SK-MEL-5 (cell line): ENCODE data around the gene PCYT1B. TPM values are rescaled to one million over a fixed set of nuclear protein-coding genes. Genes with fewer than 3 reads are reported as not detected.
A peak's percentile ranks its signal among the peaks of the same experiment; 100 is the strongest.

Experiments used
- DNase-seq: peaks from one replicate; pipeline ENCODE4 v3.0.0-alpha.2; 2016; ENCODE audit warnings: low read depth, low spot score
- in situ Hi-C: cut with HindIII; loops from 2 replicates; pipeline ENCODE4 v1.10.0; 2016; ENCODE audit warnings: low sequenced_read_pairs, high pct_unique_total_duplicates, low pct_unique_long_range_greater_than_20kb
- polyA plus RNA-seq, 2 experiments: library from polyadenylated mRNA; depleted of rRNA; stranded (reverse); fragments of >200 nt; gene quantifications; 2 replicates each; pipeline ENCODE4 v1.2.3, GENCODE V29; 2015
- total RNA-seq: library from RNA; depleted of rRNA; stranded (reverse); fragments of >200 nt; shearing (Covaris generic); gene quantifications from 2 replicates; pipeline ENCODE4 v1.2.3, GENCODE V29; 2014; rRNA removed

The PCYT1B gene
- 1.1 and 1.6 TPM in 2 replicates for total RNA-seq
- 0.71 and 0.77 TPM in 2 replicates for polyA plus RNA-seq (2015; cell fraction: cytosol; rRNA removed)
- polyA plus RNA-seq (2015; cell fraction: nucleus; rRNA removed) = 0.60 and 0.98 TPM in 2 replicates

DNA sequence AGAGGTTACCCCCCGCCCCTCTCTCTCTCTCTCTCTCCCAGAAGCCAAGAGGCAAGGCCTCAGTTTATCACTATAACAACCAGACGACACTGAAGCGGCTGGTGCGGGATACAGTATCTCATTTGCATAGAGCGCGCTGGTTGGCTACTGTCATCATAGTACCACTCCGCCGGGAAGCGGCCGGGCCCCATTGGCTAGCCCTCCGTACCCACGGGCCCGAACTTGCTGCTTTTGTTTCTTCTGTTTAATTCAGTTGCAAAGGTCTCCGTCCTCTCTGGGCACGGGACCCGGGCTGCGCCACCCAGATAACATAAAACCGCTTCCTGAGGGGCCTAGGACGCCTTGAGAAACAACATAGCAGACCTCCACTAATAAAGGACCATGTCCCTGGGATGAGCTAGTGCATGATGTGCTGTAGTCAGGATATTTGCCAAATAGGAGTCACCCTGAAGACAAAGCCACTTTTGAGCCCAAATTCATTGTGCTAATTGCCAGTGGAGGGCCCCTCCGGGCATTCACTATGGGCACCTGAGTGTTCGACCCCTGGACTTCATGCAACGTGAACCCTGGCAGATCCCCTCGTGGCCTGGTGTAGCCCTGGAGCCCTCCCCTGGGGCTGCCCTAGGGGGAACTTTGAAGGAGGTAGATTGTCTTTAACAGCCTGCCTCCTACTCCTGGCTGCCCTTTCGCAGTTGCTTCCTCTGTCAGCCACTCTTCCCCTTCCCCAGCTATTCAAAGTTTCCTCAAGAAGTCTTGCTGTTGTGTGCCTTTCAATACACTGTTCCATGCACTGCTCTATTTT, at the start of gene PCYT1B:
PCYT1B (minus strand) TSS at position 91 of the 802 bp plus-strand sequence. CDS start 242 bp downstream, outside the sequence.
- in situ Hi-C loops = no loop called here
- DNase-seq = peak; percentile 32

DNA sequence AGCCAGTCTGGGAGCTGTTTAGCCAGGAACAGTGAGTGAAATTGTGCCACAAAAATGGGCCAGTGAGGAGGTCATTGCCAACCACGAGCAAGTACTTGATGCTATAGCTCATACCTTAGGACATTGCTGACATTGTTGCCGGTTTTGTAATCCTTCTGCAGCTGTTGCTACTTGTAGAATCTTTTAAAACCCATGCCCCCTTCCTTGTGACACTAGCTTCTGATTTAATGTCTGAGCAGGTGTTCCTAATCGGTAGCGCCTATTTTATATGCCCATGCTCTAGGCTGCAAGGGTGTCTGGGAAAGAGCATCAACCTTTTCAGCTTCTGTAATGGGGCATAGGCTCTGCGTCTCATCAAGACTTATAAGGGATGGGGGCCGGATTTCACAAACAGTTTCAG, 49.1 kb upstream of the PCYT1B start:
- DNase-seq = no peak
- in situ Hi-C loops = no loop called here

DNA sequence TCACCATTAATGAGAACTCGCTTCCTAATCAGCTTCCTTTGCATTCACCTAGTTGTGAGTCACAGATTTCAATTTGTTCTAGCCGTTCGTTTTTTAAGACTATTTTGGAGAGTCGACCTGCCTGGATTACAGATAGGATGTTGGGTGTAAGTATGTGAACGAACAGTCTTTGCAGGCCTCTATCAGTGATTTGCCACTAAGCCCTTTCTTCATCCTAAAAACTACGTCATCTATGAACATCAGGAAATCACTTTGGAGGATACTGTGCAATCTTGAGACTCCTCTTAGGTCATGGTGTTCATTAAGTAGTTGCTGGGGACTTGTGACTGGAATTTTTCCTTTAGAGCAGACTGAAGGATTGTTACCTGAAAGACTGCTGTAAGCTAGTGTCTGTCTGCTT, 47.7 kb upstream of the PCYT1B start:
- DNase-seq = no peak
- in situ Hi-C loops = no loop called here

DNA sequence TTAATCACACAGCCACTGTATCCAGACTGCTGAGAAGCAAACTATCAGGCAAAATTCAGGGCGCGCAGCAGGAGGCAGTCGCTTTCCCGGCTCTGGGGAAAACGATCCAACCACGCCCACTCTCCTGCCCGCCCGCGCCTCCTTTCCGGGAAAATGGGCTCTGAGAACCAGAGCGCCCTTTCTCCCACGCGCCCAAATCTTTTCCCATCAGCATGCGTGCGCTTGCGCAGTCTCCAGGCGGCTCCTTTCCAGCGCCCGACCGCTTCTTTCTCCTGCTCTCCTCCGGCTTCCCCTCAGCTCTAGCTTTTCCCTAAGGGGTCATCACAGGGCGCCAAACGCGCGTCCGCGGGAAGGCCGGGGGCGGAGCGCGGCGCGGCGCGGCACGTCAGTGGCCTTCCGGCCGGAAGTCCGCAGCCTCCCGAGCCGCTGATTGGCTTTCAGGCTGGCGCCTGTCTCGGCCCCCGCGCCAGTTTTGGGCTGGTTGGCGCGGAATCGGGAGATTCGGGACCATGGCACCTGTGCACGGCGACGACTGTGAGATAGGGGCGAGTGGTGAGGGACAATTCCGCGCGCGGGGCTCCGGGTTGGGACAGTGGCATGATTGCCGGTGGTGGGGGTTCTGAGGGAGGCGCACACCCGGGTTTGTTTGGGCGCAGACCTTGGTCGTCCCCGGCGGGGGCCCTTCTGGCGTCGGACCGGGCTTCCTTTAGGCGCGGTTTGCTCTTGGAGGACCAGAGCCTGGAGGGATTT, 46.5 kb upstream of the PCYT1B start, which contains the start of gene POLA1:
POLA1 (plus strand) TSS at position 466 of the 750 bp plus-strand sequence; CDS start at position 510, 44 bp downstream.
- DNase-seq = peak; percentile 96
- in situ Hi-C loops = no loop called here

DNA sequence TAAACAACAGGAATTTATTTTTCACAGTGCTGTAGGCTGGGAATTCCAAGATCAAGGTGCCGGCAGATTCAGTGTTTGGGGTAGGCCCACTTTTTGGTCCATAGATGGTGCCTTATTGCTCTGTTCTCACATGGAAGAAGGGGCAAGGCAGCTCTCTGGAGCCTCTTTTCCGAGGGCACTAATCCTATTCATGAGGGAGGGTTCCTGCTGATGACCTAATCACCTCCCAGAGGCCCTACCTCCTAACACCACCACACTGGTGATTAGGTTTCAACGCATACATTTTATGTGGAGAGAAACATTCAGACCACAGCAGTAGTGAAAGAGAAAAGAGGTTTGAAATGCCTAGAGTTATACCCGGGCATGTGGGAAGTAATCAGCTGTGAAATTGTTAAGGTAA, 45.2 kb upstream of the PCYT1B start:
- no peak for DNase-seq
- in situ Hi-C loops = no loop called here

DNA sequence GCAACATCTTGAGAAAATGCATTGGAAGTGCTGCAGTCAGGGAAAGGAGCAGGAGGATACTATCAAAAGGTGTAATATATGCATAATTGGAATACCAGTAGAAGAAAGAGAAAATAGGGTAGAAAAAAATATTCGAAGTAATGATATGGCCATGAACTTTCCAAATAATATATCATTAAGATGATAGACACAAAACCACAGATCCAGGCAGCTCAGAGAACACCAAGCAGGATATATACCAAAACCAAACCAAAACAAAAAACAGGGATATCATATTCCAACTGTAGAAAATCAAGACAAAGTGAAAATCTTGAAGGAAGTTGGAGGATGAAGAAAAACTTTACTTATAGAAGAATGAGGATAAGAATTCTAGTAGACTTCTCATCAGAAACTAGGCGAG, 36.9 kb upstream of the PCYT1B start:
- in situ Hi-C loops = no loop called here
- no peak for DNase-seq

DNA sequence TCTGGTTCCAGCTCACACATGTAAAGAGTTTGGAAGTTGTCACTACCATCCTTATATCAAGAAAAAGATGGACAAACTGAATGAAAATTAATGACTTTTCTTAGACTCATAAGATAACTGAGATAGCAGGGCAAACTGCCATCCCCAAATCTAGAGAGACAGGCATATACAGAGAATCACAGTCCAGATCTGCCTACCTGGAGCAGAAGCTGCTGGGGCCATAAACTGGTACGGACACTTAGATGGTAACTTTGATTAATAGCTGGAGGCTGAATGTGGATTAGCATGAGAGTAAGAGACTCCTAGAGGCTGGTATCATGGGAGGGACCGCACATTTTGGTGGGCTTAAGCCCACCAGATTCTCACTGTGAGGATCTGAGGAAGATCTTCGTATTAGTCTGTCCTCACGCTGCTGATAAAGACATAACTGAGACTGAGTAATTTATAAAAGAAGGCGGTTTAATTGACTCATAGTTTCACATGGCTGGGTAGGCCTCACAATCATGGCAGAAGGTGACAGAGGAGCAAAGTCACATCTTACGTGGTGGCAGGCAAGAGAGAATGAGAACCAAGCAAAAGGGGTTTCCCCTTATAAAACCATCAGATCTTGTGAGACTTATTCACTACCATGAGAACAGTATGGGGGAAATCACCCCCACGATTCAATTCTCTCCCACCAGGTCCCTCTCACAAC, 35.7 kb upstream of the PCYT1B start:
- in situ Hi-C loops = no loop called here

DNA sequence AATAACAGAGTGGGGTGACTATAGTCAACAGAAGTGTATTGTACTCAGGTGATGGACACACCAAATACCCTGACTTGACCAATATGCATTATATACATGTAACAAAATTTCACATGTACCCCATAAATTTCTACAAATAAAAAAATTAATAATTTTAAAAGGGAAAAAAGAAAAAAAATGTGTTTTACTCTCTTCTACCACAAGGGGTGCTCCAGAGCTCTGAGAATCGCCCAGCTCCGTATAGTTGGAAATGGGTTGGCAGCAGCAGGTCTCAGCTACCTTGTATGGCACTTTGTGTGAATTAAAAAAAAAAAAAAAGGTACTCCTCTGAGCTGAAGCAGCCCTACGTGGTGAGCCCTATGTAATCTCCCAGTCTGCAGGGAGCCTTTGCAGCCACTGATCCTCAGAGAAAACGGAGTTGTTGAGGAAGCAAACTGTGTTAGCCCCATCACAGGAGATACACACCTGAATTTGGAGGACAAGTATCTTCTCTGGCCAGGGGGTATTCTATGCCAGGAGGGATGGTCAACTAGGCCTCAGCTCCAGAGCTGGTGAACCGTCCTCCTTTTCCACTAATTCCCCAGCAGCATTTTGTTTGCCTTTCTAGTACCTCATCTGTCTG, 29.4 kb upstream of the PCYT1B start:
- peak; percentile 37 for DNase-seq
- in situ Hi-C loops = no loop called here

More for the DNA sequence above, 35.7 kb upstream of the PCYT1B start:
- DNase-seq = no peak

DNA sequence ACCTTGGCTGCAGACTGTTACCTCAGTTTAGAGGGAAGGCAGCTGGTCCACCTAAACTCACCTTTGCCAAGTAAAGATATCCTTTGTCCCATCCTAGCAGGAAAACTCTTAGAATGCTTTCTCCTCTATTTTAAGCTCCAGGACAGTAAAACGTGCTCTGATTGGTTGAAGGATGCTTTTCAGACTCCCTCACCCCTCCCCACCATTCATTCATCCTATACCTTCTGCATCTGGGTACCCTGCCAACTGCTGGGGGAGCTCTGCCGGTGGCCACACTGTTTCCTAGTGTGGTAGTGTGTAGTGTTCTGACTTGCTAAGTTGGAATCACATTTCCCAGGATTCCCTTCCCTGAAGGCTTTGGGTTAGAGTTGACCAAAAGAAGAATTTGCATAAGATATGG, 26.3 kb upstream of the PCYT1B start:
- in situ Hi-C loops = no loop called here

DNA sequence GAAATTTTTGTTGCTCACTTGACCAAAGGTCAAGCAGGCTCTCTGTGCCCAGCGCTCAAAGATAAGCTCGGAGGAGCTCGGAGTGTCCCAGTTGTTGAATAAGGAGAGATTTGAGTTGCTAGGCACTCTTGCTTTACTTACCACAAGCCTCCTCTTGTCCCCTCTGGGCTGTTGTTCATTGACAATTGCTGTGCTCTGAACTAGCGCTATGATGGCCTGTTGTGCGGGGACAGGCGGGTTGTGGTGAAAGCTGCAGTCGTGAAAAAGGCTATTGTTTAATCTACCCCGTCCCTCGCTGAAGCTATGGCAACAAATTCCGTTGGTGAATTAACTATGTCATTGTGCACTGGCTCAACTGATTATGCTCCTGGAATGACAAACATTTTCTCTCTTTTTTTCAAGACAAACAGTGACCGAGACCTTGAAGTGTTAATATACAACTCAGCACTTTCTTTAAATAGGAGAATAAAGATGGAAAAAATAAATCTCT, 25.6 kb upstream of the PCYT1B start:
- peak; percentile 69 for DNase-seq
- in situ Hi-C loops = no loop called here

More for the DNA sequence above, 26.3 kb upstream of the PCYT1B start:
- no peak for DNase-seq

DNA sequence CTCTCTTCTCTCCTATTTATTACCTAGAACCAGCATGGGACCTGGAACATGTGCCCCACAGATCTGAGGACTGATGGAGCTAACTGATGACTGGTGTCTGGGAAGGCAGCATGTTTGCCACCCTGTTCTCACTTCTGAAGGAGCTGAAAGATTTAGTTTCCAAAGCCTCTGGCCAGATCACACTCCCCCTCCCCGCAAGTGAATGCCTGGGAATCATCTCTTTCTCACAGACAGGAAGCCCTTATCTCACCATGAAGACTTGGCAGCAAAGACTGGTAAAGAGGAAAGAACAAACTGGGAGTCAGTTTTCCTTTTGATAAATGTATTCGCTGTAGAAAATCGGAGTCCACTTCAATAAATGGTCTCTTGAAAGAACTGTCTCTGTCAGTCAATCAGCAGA, 21.0 kb upstream of the PCYT1B start:
- DNase-seq = peak; percentile 2
- in situ Hi-C loops = no loop called here

DNA sequence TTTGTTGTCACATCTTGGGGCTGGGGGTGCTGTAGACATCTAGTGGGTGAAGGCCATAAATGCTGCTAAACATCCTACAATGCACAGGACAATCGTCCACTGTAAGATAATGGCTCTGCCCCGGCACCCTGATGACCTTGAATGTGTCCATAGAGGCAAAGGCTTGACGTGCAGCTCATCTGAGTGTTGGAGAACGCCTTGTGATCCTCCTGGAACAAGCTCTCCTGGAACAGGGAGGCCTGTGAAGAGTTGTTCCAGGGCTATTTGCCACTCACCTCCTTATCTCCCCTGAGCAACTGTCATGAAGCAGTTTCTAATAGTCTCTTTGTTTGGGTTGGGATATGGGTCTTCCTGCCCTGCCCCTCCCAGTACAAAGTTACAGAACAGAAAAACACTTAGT, 15.2 kb upstream of the PCYT1B start:
- in situ Hi-C loops = no loop called here
- DNase-seq = no peak

DNA sequence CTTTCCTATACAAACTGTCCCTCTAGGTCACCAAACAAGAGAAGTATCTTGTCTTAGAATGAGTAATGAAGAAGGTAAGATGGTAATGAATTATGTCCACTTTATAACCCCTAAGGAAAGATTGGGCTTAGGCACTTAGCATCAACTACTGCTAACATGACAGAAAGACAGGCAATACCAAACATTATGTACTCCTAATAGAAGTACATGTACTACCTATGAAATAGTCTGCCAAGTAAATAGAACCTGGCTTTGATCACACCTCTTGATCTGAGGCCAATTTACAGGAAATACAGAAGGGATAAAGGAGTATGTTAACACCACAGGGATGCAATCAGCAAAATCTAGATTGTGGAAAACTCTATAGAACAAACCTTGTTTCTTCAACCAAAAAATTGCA, 14.1 kb upstream of the PCYT1B start:
- DNase-seq = no peak
- in situ Hi-C loops = no loop called here

DNA sequence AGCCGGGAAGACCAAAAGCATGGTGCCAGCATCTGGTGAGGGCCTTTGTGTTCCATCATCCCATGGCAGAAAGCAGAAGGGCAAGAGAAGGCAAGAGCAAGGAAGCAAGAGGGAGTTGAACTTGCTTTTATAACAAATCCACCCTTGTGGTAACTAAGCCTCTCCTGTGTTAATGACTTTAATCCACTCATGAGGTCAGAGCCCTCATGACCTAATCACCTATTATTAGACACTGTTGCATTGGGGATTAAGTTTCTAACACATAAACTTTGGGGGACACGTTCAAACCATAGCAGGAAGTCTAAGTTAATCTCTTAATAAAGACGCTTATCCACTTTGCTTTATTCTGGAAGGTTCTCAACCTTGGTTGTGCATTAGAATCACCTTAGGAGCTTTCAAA, 12.5 kb upstream of the PCYT1B start:
- in situ Hi-C loops = no loop called here
- DNase-seq = no peak

DNA sequence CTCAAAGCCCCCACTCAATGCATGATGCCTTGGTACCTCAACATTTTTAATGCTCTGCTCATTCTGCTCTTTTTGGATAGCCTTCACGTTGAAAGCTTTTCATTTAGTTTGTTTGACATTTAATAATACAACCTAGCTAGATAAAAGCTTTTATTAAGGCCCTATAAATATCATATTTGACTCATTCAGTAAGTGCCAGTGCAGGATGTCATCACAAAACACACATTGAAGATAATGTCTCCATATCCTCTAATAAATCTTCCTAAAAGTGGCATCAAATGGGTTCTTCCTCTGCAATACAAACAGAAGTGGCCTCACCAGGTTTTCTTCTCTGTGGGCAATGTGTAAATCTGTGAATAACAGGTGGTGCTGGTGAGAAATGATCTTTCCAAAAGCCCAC, 12.0 kb upstream of the PCYT1B start:
- DNase-seq = no peak

DNA sequence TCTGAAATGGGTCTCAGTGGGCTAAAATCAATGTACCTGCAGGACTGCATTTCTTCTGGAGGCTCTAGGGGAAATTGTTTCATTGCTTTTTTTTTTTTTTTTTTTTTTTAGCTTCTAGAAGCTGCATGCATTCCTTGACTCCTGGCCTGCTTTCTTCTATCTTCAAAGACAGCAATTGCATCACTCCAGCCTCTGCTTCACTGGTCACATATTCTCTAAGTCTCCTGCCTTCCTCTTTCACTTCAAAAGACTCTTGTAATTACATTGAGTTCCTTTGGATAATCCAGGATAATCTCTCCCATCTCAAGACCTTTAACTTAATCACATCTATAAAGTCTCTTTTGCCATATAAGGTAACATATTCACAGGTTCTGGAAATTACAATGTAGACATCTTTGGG, 11.3 kb upstream of the PCYT1B start:
- in situ Hi-C loops = no loop called here
- no peak for DNase-seq

More for the DNA sequence above, 12.0 kb upstream of the PCYT1B start:
- in situ Hi-C loops = no loop called here

DNA sequence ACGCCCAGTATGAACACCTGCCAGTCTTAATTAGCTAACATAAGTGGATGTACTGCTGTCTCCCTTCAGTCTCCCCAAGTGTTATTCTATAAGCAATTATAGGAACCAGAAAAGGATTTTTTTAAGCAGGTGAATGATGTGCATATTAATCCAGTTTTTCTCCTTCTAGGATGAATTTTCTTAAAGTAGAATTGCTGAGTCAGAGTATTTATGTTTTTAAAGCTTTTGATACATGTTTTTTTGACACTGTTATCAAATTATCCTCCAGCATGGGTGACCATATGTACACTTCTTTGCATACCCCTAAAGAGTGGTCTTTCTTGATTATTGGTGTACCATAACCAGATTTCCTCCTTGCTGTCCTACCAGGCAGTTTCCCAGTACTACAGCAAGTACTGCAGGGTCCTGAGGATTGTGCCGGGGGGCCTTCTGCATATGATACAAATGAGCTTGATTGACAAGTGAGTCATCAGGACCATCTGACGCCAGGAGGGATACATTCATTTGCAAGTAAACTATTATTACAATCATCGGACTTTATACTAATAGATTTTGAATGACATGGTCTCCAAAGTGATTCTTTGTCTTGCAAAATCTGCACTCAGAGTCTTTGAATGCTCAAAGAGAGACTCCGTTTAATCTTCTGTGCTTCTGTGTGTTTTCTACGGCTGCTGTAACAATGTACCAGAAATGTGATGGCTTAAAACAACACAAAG, 10.7 kb upstream of the PCYT1B start:
- in situ Hi-C loops = no loop called here
- no peak for DNase-seq
